ENCODE data around the gene PLEKHO2. TPM values are rescaled to one million over a fixed set of nuclear protein-coding genes. Genes with fewer than 3 reads are reported as not detected.
A peak's percentile ranks its signal among the peaks of the same experiment; 100 is the strongest.

PLEKHO2 gene
- total RNA-seq, 2 experiments from 2014 or later, result 12.0 to 24.5 TPM

DNA sequence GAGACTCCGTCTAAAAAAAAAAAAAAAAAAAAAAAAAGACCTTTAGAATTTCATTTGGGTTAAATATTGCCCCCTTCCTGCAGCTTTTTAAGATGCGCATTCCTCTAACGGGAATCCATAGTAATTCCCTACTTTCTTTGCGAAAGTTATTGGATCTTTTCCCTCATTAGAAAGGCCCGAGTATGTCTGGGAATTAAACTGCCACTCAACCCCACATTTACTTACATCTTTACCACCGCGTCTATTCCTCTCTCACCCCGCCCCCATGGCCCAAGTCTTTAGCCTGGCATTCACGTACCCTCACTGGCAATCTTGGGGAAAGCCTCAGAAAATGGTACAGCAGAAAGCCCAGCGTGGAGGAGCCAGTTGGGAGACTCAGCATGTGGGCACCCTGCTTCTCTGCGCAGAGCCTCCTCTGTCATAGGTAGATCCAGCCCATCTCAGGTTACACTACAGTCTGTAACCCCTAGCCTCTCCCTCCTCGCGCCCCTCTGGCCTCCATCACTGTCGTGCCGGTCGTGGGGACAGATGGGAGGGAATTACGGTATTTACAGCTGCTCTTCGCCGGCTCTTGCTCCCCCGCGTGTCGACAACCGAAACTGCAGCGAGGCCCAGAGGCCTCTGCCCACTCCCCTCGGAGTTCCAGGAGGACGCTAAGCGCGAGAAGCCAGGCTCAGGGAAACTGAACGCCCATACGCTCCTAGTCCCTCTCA lies 63.6 kb downstream of the PLEKHO2 start:
- no TSS peak for BruUV-seq (replicated peaks)
- ChIA-PET POLR2A (interaction anchor here (0.6 to 0.8 kb wide), 3 partner anchors 23 to 461 kb away, joined by 3 to 5 read pairs (median 4); no protein-coding TSS in a partner anchor), CTCF (ENCODE audit: unreplicated experiment) (interaction anchor here (0.6 to 1.7 kb wide), 2 partner anchors 11 to 277 kb away, joined by 3 to 5 read pairs; no protein-coding TSS in a partner anchor)
- intact Hi-C loops (cut with micrococcal nuclease; ENCODE audit: unreplicated experiment), result loop anchor here (2.0 kb wide), 1 partner anchor 174 kb away; no protein-coding TSS in a partner anchor
- Histone ChIP-seq H3K79me2 (ENCODE audit: insufficient read depth, low read depth, low read length) (no peaks in the 10 kb centered on the region), H3K4me3 (ENCODE audit: low read depth, low read length, poor library complexity, severe bottlenecking) (peak overlapping the region; percentile 41), H3K4me1 (ENCODE audit: insufficient read depth, low read length, poor library complexity, severe bottlenecking) (peaks cover 10% of the 10 kb centered on the region), H2AFZ (ENCODE audit: low read length) (peak overlapping the region; percentile 94; the same call in 1 of the 2 replicates), H3K9me3 (ENCODE audit: low read length) (peaks cover 11% of the 10 kb centered on the region; the same call in 1 of the 2 replicates), H3K27ac (ENCODE audit: low read depth, low read length, poor library complexity, severe bottlenecking) (no peak overlapping the region), H3K9me2 (ENCODE audit: insufficient read depth, low read length) (no peaks in the 10 kb centered on the region), H4K20me1 (ENCODE audit: insufficient read depth, low read length) (no peaks in the 10 kb centered on the region), H3K36me3 (ENCODE audit: insufficient read depth, low read length) (no peaks in the 10 kb centered on the region), H3K4me2 (ENCODE audit: low read length) (peak overlapping the region; percentile 66)
- no peak for TF ChIP-seq EZH2phosphoT487 (IDR thresholded peaks at IDR 0.05; ENCODE audit: borderline replicate concordance, low read depth, low read length)
- peak; percentile 85 for TF ChIP-seq CTCF (conservative IDR thresholded peaks at IDR 0.05; ENCODE audit: low read length)
- DNase-seq (ENCODE audit: low spot score), result peak; percentile 69

- intact Hi-C loops (cut with micrococcal nuclease; ENCODE audit: unreplicated experiment), result loop anchor here (2.0 kb wide), 1 partner anchor 175 kb away; no protein-coding TSS in a partner anchor
- no TSS peak for BruUV-seq (replicated peaks)
- Histone ChIP-seq H3K36me3 (ENCODE audit: insufficient read depth, low read length) (no peaks in the 10 kb centered on the region), H3K9me2 (ENCODE audit: insufficient read depth, low read length) (no peaks in the 10 kb centered on the region), H3K27ac (ENCODE audit: low read depth, low read length, poor library complexity, severe bottlenecking) (no peak overlapping the region), H3K4me1 (ENCODE audit: insufficient read depth, low read length, poor library complexity, severe bottlenecking) (peaks cover 10% of the 10 kb centered on the region), H3K79me2 (ENCODE audit: insufficient read depth, low read depth, low read length) (no peaks in the 10 kb centered on the region), H3K9me3 (ENCODE audit: low read length) (peaks cover 7% of the 10 kb centered on the region; the same call in 1 of the 2 replicates), H3K4me3 (ENCODE audit: low read depth, low read length, poor library complexity, severe bottlenecking) (no peak overlapping the region), H3K4me2 (ENCODE audit: low read length) (no peak overlapping the region), H4K20me1 (ENCODE audit: insufficient read depth, low read length) (no peaks in the 10 kb centered on the region), H2AFZ (ENCODE audit: low read length) (no peak overlapping the region)
- ChIA-PET CTCF (ENCODE audit: unreplicated experiment) (interaction anchor here (0.6 kb wide), 1 partner anchor 277 kb away, joined by 3 read pairs; no protein-coding TSS in a partner anchor), POLR2A (interaction anchor here (0.6 kb wide), 2 partner anchors 43 to 462 kb away, joined by 3 to 5 read pairs; no protein-coding TSS in a partner anchor)
- TF ChIP-seq CTCF (conservative IDR thresholded peaks at IDR 0.05; ENCODE audit: low read length), result no peak
- DNase-seq (ENCODE audit: low spot score), result no peak
Observed at GRCh38 chr15:64905941-64906340, 64.2 kb downstream of the PLEKHO2 start.

GRCh38 chr15:64906402-64906801 lies 64.7 kb downstream of the PLEKHO2 start:
- H3K9me3 ChIP-seq (ENCODE audit: low read length), result peaks cover 5% of the 10 kb centered on the region; the same call in 1 of the 2 replicates
- TF ChIP-seq EZH2phosphoT487 (IDR thresholded peaks at IDR 0.05; ENCODE audit: borderline replicate concordance, low read depth, low read length) (no peak), CTCF (conservative IDR thresholded peaks at IDR 0.05; ENCODE audit: low read length) (no peak)
- no peak overlapping the region for H3K27ac ChIP-seq (ENCODE audit: low read depth, low read length, poor library complexity, severe bottlenecking)
- no peaks in the 10 kb centered on the region for H3K79me2 ChIP-seq (ENCODE audit: insufficient read depth, low read depth, low read length)
- H3K4me1 ChIP-seq (ENCODE audit: insufficient read depth, low read length, poor library complexity, severe bottlenecking), result peaks cover 10% of the 10 kb centered on the region
- no peaks in the 10 kb centered on the region for H4K20me1 ChIP-seq (ENCODE audit: insufficient read depth, low read length)
- intact Hi-C loops (cut with micrococcal nuclease; ENCODE audit: unreplicated experiment), result no loop called here
- no peak for DNase-seq (ENCODE audit: low spot score)
- POLR2A ChIA-PET, result no interaction called here
- H3K36me3 ChIP-seq (ENCODE audit: insufficient read depth, low read length), result no peaks in the 10 kb centered on the region
- H3K4me3 ChIP-seq (ENCODE audit: low read depth, low read length, poor library complexity, severe bottlenecking), result no peak overlapping the region
- no peaks in the 10 kb centered on the region for H3K9me2 ChIP-seq (ENCODE audit: insufficient read depth, low read length)
- no peak overlapping the region for H2AFZ ChIP-seq (ENCODE audit: low read length)
- H3K4me2 ChIP-seq (ENCODE audit: low read length), result no peak overlapping the region
- CTCF ChIA-PET (ENCODE audit: unreplicated experiment), result no interaction called here
- no TSS peak for BruUV-seq (replicated peaks)
